Gastrocnemius medialis (tissue), 4 donors: ENCODE measurements around the gene ZBTB34.

Experiments
- POLR2A ChIP-seq, 2 donors: fragments of 450-650 bp; IDR thresholded peaks; one replicate each; pipeline ENCODE4 v1.6.1; 2017; ENCODE audit warnings: antibody characterized with exemption in 2 of 2, mild to moderate bottlenecking in 2 of 2, moderate library complexity in 2 of 2
- TF ChIP-seq, protein P1 (sequence below), 5 experiments: fragments of 450-650 bp in 3 of 5; fragments of 200-600 bp in 2 of 5; sonication (generic) in 2 of 5; IDR thresholded peaks in 4 of 5; conservative IDR thresholded peaks in 1 of 5; 1 replicate in 4 of 5; 2 replicates in 1 of 5; pipeline ENCODE4 v1.5.1; 2016 to 2019; ENCODE audit warnings: antibody characterized with exemption in 5 of 5, mild to moderate bottlenecking in 3 of 5, moderate library complexity in 3 of 5

DNA sequence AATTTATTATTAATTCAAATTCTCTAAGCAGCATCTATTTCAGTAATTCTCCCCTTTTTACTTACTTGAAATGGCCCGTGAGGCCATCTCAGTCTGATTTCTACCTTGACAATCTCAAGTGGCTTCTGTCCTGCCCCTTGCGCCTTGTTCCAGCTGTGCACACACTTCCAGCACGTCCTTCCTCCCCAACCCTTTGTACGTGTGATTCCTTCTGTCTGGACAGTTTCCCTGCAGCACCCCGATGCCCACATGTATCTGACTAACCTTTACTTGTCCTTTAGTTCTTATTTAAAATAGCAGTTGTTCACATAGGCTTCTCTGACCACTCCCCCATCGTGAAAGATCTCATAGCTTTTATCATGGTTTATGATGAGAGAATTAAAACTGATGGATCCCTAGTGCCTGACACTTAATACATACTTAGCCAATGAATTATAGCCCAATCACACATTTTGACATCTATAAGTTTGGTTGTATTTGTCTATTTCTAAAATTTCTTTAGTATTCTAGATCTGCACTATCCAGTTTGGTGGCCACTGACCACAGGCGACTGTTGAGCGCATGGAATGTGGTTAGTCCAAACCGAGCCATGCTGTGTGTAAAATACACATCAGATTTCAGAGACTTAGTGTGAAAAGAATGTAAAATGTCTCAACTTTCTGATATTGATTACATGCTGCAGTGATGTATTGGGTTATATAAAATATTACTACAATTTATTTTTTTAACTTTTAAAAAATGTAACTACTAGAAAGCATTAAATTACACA, 14.3 kb downstream of the ZBTB34 start:
- TF ChIP-seq POLR2A (IDR thresholded peaks at IDR 0.05), result no peak
- TF ChIP-seq, protein P1, sequence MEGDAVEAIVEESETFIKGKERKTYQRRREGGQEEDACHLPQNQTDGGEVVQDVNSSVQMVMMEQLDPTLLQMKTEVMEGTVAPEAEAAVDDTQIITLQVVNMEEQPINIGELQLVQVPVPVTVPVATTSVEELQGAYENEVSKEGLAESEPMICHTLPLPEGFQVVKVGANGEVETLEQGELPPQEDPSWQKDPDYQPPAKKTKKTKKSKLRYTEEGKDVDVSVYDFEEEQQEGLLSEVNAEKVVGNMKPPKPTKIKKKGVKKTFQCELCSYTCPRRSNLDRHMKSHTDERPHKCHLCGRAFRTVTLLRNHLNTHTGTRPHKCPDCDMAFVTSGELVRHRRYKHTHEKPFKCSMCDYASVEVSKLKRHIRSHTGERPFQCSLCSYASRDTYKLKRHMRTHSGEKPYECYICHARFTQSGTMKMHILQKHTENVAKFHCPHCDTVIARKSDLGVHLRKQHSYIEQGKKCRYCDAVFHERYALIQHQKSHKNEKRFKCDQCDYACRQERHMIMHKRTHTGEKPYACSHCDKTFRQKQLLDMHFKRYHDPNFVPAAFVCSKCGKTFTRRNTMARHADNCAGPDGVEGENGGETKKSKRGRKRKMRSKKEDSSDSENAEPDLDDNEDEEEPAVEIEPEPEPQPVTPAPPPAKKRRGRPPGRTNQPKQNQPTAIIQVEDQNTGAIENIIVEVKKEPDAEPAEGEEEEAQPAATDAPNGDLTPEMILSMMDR (IDR thresholded peaks at IDR 0.05 in 4 of 5, conservative IDR thresholded peaks at IDR 0.05 in 1 of 5), result no peak
